ENCODE data around the gene TBX4. TPM values are rescaled to one million over a fixed set of nuclear protein-coding genes. Genes with fewer than 3 reads are reported as not detected.

The TBX4 gene
- total and polyA plus RNA-seq, 2 experiments from 2014 or later = not detected

DNA sequence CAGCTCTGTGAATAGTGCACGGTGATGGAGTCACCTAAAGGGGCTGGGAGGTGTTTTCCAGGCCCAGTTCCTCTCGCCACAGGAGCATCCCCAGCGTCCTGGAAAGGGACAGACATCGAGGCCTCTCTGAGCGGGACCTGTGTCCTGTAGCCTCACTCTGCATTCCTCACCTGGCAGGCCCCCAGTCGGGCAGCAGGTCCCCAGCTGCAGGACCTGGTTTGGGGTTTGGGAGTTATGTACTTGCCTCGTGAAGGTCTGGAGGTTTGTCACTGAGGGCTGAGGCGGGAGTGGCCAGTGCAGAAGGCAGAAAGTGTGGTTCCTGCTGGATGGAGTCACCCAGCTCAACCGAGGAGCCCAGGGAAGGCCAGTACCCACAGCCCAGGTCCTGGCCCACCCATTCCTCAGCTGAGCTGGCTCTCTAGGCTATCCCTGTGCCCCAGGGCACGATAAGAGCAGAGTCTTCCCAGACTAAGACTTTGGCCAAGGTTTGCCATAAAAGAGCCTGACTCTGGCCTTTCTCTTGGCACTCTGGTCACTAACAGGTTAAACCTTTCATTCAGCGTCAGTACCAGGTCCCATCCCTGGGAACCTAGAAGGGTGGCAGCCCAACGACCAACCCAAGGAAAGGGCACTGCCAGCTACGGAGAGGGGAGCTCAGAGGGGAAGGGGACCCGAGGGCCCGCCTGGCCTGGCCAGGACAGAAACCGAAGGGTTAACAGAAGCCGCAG, 24.4 kb downstream of the TBX4 start:
- peaks cover 22% of the 10 kb centered on the region for H3K4me1 ChIP-seq (ENCODE audit: insufficient read depth)
- H3K79me2 ChIP-seq (ENCODE audit: insufficient read depth) = no peaks in the 10 kb centered on the region
- 61 to 64% methylated on average over 17 of the region's 17 CpGs for WGBS, 2 experiments (ENCODE audit: low coverage in 1 of 2, low lambda C conversion rate in 2 of 2, missing lambda C conversion rate in 2 of 2)
- peaks cover 13% of the 10 kb centered on the region; the same call in 1 of the 2 replicates for H3F3A ChIP-seq (ENCODE audit: insufficient read depth)
- in situ Hi-C loops (cut with MboI) = no loop called here
- H3K4me2 ChIP-seq (ENCODE audit: unreplicated experiment) = no peak overlapping the region
- DNase-seq = no peak
- H2AFZ ChIP-seq = no peak overlapping the region
- H3K27ac ChIP-seq = no peak overlapping the region
- H3K9ac ChIP-seq = no peak overlapping the region
- no peaks in the 10 kb centered on the region for H3K9me3 ChIP-seq (ENCODE audit: low read depth)
- H3K4me3 ChIP-seq = no peak overlapping the region
- H3K36me3 ChIP-seq (ENCODE audit: low read depth) = no peaks in the 10 kb centered on the region
- H4K20me1 ChIP-seq (ENCODE audit: insufficient read depth) = no peaks in the 10 kb centered on the region
- no peaks in the 10 kb centered on the region for H3K9me2 ChIP-seq (ENCODE audit: insufficient read depth)
- H3K27me3 ChIP-seq (replicated peaks; ENCODE audit: insufficient read depth) = no peaks in the 10 kb centered on the region
- TF ChIP-seq EZH2 (IDR thresholded peaks at IDR 0.05; ENCODE audit: insufficient read depth, poor library complexity, severe bottlenecking) (no peak), EZH2phosphoT487 (IDR thresholded peaks at IDR 0.05; ENCODE audit: insufficient read depth, low read depth) (no peak)

DNA sequence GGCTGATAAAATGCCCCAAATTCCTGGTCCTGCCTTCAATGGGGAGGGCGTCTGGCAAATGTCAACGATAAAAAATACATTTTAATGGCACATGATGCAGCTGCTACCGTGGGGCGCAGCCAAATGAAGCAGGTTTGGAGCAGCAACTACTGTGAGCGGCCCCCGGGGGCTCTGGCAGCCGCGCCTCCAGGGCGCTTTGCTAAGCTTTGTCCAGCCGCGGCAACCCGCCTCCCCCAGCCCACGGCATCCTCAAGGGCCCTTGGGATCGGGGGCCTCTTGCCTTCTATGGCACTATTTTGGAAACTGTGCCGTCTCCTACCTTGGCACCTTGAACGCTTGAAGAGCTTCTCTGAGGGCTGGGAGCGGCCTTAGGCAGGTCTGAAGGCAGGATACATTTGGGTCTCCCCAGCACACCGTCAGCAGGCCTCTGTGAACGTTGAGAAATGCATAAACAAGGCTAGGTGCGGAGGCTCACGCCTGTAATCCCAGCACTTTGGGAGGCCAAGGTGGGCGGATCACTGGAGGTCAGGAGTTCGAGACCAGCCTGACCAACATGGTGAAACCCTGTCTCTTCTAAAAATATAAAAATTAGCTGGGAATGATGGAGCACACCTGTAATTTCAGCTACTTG, 25.1 kb downstream of the TBX4 start:
- 53 to 59% methylated on average over 19 to 23 of the region's 23 CpGs for WGBS, 2 experiments (ENCODE audit: low coverage in 1 of 2, low lambda C conversion rate in 2 of 2, missing lambda C conversion rate in 2 of 2)
- H3K4me3 ChIP-seq = no peak overlapping the region

DNA sequence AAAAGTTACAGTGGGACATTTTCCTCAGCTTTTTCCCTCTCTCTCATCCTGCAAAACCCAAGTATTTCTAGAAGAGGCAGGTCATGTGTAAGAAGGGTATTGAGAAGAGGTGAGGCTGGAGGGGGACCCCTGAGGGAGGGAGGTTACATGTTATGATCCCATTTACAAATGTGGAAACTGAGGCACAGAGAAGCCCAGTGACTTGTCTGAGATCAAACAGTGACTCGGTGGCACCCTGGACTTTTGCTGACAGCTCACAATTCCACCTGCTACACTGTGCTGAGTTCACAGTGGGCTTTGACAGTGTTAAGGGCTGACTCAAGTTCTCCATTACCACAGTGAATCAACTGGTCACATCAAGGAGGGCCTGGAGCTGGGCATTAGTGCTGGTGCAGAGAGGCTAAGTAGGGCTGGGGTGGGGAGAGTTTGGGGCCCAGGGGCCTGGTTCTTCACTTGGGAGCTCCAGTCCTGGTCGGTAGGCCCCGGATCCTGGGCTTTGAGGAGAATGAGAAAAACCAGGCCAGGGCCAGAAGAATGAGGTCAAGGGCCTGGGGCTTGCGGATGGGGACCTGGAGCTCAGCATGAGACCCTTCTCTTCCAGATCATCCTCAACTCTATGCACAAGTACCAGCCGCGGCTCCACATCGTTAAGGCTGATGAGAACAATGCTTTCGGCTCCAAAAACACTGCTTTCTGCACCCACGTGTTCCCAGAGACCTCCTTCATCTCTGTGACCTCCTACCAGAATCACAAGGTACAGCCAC, 26.0 kb downstream of the TBX4 start:
- Histone ChIP-seq H3K4me2 (ENCODE audit: unreplicated experiment) (no peak overlapping the region), H4K20me1 (ENCODE audit: insufficient read depth) (no peaks in the 10 kb centered on the region), H3K27me3 (replicated peaks; ENCODE audit: insufficient read depth) (no peaks in the 10 kb centered on the region), H3K4me3 (no peak overlapping the region), H3K36me3 (ENCODE audit: low read depth) (no peaks in the 10 kb centered on the region), H3K4me1 (ENCODE audit: insufficient read depth) (peaks cover 22% of the 10 kb centered on the region), H3K27ac (no peak overlapping the region), H3K79me2 (ENCODE audit: insufficient read depth) (no peaks in the 10 kb centered on the region), H2AFZ (no peak overlapping the region), H3K9ac (no peak overlapping the region), H3F3A (ENCODE audit: insufficient read depth) (peaks cover 13% of the 10 kb centered on the region; the same call in 1 of the 2 replicates), H3K9me3 (ENCODE audit: low read depth) (no peaks in the 10 kb centered on the region), H3K9me2 (ENCODE audit: insufficient read depth) (no peaks in the 10 kb centered on the region)
- in situ Hi-C loops (cut with MboI) = no loop called here
- DNase-seq = peak; percentile 33
- no peak for TF ChIP-seq EZH2phosphoT487 (IDR thresholded peaks at IDR 0.05; ENCODE audit: insufficient read depth, low read depth)
- TF ChIP-seq EZH2 (IDR thresholded peaks at IDR 0.05; ENCODE audit: insufficient read depth, poor library complexity, severe bottlenecking) = no peak
- 93 to 96% methylated on average over 7 to 9 of the region's 9 CpGs for WGBS, 2 experiments (ENCODE audit: low coverage in 1 of 2, low lambda C conversion rate in 2 of 2, missing lambda C conversion rate in 2 of 2)

More for the DNA sequence above, 25.1 kb downstream of the TBX4 start:
- H3K9me2 ChIP-seq (ENCODE audit: insufficient read depth) = no peaks in the 10 kb centered on the region
- H3K27ac ChIP-seq = no peak overlapping the region
- in situ Hi-C loops (cut with MboI) = no loop called here
- H3K9me3 ChIP-seq (ENCODE audit: low read depth) = no peaks in the 10 kb centered on the region
- no peaks in the 10 kb centered on the region for H3K27me3 ChIP-seq (replicated peaks; ENCODE audit: insufficient read depth)
- no peak for TF ChIP-seq EZH2 (IDR thresholded peaks at IDR 0.05; ENCODE audit: insufficient read depth, poor library complexity, severe bottlenecking)
- no peak for TF ChIP-seq EZH2phosphoT487 (IDR thresholded peaks at IDR 0.05; ENCODE audit: insufficient read depth, low read depth)
- H3K79me2 ChIP-seq (ENCODE audit: insufficient read depth) = no peaks in the 10 kb centered on the region
- no peak overlapping the region for H2AFZ ChIP-seq
- DNase-seq = no peak
- H3K9ac ChIP-seq = no peak overlapping the region
- H3K4me1 ChIP-seq (ENCODE audit: insufficient read depth) = peaks cover 22% of the 10 kb centered on the region
- peaks cover 13% of the 10 kb centered on the region; the same call in 1 of the 2 replicates for H3F3A ChIP-seq (ENCODE audit: insufficient read depth)
- no peak overlapping the region for H3K4me2 ChIP-seq (ENCODE audit: unreplicated experiment)
- H3K36me3 ChIP-seq (ENCODE audit: low read depth) = no peaks in the 10 kb centered on the region
- H4K20me1 ChIP-seq (ENCODE audit: insufficient read depth) = no peaks in the 10 kb centered on the region

DNA sequence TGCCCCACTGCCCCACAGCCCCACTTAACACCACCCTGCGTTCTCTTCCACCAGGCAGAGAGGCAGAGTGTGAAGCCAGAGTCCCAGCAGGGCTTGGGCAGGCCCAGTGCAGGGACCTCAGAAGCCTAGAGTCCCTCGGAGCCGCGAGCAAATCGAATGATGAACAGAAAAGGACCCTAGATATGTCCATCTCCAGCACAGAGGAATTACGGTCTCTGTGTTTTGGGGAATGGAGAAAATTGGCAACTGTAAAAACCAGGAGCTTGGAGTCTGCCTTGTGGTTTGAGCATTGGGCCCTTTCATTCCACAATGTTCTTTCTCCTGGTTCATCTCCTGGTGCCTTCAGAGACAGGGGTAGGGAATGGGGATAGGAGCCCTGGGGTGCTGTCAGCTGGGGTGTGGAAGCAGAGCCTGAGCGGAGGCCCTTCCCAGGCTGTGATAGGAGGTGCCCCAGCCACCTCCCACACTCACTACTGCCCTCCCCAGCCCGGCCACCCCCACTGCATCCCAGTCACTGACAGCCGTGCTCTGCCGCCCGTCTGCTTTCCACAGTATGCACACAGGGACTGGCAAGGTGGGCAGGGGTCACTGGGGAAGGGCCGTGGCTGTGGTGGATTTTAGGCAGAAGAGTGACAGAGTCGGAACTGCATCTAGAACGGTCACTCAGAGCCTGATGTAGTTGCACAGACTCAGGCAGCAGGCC, 26.7 kb downstream of the TBX4 start:
- in situ Hi-C loops (cut with MboI) = no loop called here

More for the DNA sequence above, 26.7 kb downstream of the TBX4 start:
- Histone ChIP-seq H3K27ac (no peak overlapping the region), H3K4me3 (no peak overlapping the region), H2AFZ (no peak overlapping the region), H3K4me2 (ENCODE audit: unreplicated experiment) (no peak overlapping the region), H3K79me2 (ENCODE audit: insufficient read depth) (no peaks in the 10 kb centered on the region), H3K27me3 (replicated peaks; ENCODE audit: insufficient read depth) (no peaks in the 10 kb centered on the region), H3K9ac (no peak overlapping the region), H3F3A (ENCODE audit: insufficient read depth) (peaks cover 12% of the 10 kb centered on the region; the same call in 1 of the 2 replicates), H4K20me1 (ENCODE audit: insufficient read depth) (no peaks in the 10 kb centered on the region), H3K36me3 (ENCODE audit: low read depth) (no peaks in the 10 kb centered on the region), H3K4me1 (ENCODE audit: insufficient read depth) (peaks cover 20% of the 10 kb centered on the region), H3K9me2 (ENCODE audit: insufficient read depth) (no peaks in the 10 kb centered on the region), H3K9me3 (ENCODE audit: low read depth) (no peaks in the 10 kb centered on the region)
- no peak for TF ChIP-seq EZH2phosphoT487 (IDR thresholded peaks at IDR 0.05; ENCODE audit: insufficient read depth, low read depth)
- no peak for TF ChIP-seq EZH2 (IDR thresholded peaks at IDR 0.05; ENCODE audit: insufficient read depth, poor library complexity, severe bottlenecking)
- DNase-seq = no peak
- 87 to 88% methylated on average over 14 of the region's 14 CpGs for WGBS, 2 experiments (ENCODE audit: low coverage in 1 of 2, low lambda C conversion rate in 2 of 2, missing lambda C conversion rate in 2 of 2)
